Measurements from ENCODE around the gene VASN. TPM values are rescaled to one million over a fixed set of nuclear protein-coding genes. Genes with fewer than 3 reads are reported as not detected.

Gene VASN
- total and polyA plus RNA-seq, 9 of the 15 experiments (the other 6 are each of a cell fraction or from before 2014, with no cell fraction given) = 0.01 to 2.5 (median 0.41) TPM; not detected in 1

- TF ChIP-seq, protein P1, sequence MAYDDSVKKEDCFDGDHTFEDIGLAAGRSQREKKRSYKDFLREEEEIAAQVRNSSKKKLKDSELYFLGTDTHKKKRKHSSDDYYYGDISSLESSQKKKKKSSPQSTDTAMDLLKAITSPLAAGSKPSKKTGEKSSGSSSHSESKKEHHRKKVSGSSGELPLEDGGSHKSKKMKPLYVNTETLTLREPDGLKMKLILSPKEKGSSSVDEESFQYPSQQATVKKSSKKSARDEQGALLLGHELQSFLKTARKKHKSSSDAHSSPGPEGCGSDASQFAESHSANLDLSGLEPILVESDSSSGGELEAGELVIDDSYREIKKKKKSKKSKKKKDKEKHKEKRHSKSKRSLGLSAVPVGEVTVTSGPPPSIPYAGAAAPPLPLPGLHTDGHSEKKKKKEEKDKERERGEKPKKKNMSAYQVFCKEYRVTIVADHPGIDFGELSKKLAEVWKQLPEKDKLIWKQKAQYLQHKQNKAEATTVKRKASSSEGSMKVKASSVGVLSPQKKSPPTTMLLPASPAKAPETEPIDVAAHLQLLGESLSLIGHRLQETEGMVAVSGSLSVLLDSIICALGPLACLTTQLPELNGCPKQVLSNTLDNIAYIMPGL (CRISPR knock-in tag; IDR thresholded peaks at IDR 0.05) = no peak
- TF ChIP-seq ZNF507 (tag; conservative IDR thresholded peaks at IDR 0.05) = no peak
- TF ChIP-seq HDAC1 (IDR thresholded peaks at IDR 0.05) = peak in 1 of 2 experiments; percentile 89; a peak in 2 of 4 replicates
- TF ChIP-seq KDM5B (IDR thresholded peaks at IDR 0.05; ENCODE audit: insufficient replicate concordance, low read depth, low read length) = peak; percentile 61
- TF ChIP-seq MYNN (IDR thresholded peaks at IDR 0.05) = no peak
- no peak for TF ChIP-seq MYNN (CRISPR knock-in tag; IDR thresholded peaks at IDR 0.05)
- TF ChIP-seq BRD4 (IDR thresholded peaks at IDR 0.05) = peak; percentile 51; the same call in 1 of the 2 replicates
- TF ChIP-seq NR1H2 (CRISPR knock-in tag; IDR thresholded peaks at IDR 0.05) = no peak
- peak; percentile 84 for TF ChIP-seq POLR2G (IDR thresholded peaks at IDR 0.05; ENCODE audit: low read depth, low read length)
- no peak for TF ChIP-seq SMAD2 (IDR thresholded peaks at IDR 0.05; ENCODE audit: low read depth, low read length)
- TF ChIP-seq TCF7L2 (IDR thresholded peaks at IDR 0.05; ENCODE audit: low read depth, low read length) = no peak
- TF ChIP-seq FOXM1 (IDR thresholded peaks at IDR 0.05; ENCODE audit: low read depth) = no peak
- TF ChIP-seq FOXM1 (CRISPR knock-in tag; IDR thresholded peaks at IDR 0.05; ENCODE audit: low read depth) = 0 out of 2 replicates have a peak, but pooled peaks have one; percentile 30
- TF ChIP-seq STAT5A (IDR thresholded peaks at IDR 0.05; ENCODE audit: borderline replicate concordance, low read length) = no peak
- TF ChIP-seq CBX1 (IDR thresholded peaks at IDR 0.05; ENCODE audit: low read depth) = 0 out of 2 replicates have a peak, but pooled peaks have one; percentile 55
- TF ChIP-seq RFX1 (IDR thresholded peaks at IDR 0.05) = no peak
- peak; percentile 51; the same call in 1 of the 2 replicates for TF ChIP-seq KAT7 (CRISPR knock-in tag; IDR thresholded peaks at IDR 0.05; ENCODE audit: borderline replicate concordance)
- TF ChIP-seq, protein P2, sequence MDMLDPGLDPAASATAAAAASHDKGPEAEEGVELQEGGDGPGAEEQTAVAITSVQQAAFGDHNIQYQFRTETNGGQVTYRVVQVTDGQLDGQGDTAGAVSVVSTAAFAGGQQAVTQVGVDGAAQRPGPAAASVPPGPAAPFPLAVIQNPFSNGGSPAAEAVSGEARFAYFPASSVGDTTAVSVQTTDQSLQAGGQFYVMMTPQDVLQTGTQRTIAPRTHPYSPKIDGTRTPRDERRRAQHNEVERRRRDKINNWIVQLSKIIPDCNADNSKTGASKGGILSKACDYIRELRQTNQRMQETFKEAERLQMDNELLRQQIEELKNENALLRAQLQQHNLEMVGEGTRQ (CRISPR knock-in tag; IDR thresholded peaks at IDR 0.05) = peak; percentile 99
- TF ChIP-seq FOS (IDR thresholded peaks at IDR 0.05; ENCODE audit: extremely low read depth, insufficient read length) = peak; percentile 32
- TF ChIP-seq, protein P3, sequence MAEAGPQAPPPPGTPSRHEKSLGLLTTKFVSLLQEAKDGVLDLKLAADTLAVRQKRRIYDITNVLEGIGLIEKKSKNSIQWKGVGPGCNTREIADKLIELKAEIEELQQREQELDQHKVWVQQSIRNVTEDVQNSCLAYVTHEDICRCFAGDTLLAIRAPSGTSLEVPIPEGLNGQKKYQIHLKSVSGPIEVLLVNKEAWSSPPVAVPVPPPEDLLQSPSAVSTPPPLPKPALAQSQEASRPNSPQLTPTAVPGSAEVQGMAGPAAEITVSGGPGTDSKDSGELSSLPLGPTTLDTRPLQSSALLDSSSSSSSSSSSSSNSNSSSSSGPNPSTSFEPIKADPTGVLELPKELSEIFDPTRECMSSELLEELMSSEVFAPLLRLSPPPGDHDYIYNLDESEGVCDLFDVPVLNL (CRISPR knock-in tag; IDR thresholded peaks at IDR 0.05; ENCODE audit: low read depth) = 0 out of 2 replicates have a peak, but pooled peaks have one; percentile 59
- TF ChIP-seq L3MBTL2 (IDR thresholded peaks at IDR 0.05) = peak; percentile 94
- TF ChIP-seq ZNF134 (CRISPR knock-in tag; conservative IDR thresholded peaks at IDR 0.05) = no peak
- TF ChIP-seq STAG1 (CRISPR knock-in tag; IDR thresholded peaks at IDR 0.05; ENCODE audit: borderline replicate concordance) = 0 out of 2 replicates have a peak, but pooled peaks have one; percentile 10
- TF ChIP-seq GATAD2A (IDR thresholded peaks at IDR 0.05) = peak; percentile 63; the same call in 1 of the 2 replicates
- TF ChIP-seq ARHGAP35 (IDR thresholded peaks at IDR 0.05; ENCODE audit: partially characterized antibody) = no peak
- TF ChIP-seq SP1 (CRISPR knock-in tag; IDR thresholded peaks at IDR 0.05) = peak; percentile 95
Observed at GRCh38 chr16:4416200-4417032, 44.8 kb downstream of the VASN start, which contains the start of gene CORO7 (continued).

All from K562 (cell line).